ENCODE data around the gene ARHGAP5.

ARHGAP5 gene

DNA sequence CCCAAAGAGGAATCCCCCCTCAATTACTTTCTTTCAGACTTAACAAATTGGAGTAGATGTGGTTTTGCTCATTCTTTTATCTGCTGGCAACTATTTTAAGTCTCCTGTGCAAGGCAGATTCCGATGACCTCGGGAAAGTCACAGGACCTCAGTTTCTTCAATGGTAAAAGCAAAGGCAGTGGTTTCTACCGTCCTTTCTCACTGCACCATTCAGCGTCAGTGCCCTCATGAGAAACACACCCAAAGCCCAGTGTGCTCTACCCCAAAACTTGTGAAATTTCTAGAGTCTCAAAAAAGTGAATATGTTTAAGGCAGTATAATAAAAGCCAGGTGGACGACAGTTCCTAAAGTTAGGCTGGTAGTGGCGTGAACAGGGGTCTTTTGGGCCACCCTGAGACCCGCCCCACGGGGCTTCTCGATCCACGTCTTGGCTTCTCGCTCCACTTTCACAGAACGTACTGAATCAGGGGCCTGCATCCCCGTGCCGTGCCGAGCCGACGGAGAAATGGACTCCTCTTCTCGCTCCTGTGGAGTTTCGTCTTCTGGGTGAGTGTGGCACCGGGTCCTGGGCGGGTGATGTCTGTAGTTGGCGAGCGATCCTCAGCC, 1.3 kb upstream of the ARHGAP5 start:
- no peak for DNase-seq
- in situ Hi-C loops (cut with MboI; ENCODE audit: low pct_unique_long_range_greater_than_20kb, low sequenced_read_pairs): no loop called here

DNA sequence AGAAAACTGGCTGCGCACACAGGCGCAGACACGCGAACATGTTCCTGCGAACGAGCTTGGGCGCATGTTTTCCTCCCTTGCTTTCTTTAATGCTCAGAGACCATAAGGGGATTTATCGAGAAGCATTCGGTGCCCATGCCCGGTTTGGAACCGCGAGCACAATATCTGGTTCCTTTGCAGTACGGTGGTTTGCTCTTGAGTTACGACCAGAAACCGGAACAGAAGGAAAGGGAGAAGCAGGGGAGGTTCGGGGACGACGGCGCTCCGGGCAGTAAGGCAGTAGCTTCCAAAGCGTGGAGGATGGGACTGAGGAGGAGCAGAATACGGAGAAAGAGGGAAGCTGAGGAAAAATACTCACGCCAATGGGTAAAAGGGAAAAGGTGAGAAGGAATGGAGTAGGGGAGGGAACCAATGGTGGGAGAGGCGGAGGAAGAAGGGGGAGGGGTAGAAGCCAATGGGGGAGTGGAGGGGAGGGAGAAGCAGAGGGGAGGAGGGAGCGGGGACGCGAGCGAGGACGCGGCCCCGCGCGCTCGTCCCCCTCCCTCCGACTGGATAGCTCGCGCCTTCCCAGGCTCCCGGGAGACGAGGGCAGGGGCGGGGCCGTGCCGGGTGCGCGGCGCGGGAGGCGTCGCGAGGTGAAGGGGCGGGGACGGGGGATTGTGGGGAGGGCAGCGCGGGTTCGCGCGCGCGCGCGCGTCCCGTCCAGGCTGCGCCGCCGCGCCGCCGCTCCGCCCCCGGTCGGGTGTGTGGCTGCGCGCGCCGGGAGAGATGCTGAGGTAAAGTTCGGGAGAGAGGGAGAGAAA, 625 bp upstream of the ARHGAP5 start:
- peak; percentile 94 for DNase-seq
- in situ Hi-C loops (cut with MboI; ENCODE audit: low pct_unique_long_range_greater_than_20kb, low sequenced_read_pairs): no loop called here

DNA sequence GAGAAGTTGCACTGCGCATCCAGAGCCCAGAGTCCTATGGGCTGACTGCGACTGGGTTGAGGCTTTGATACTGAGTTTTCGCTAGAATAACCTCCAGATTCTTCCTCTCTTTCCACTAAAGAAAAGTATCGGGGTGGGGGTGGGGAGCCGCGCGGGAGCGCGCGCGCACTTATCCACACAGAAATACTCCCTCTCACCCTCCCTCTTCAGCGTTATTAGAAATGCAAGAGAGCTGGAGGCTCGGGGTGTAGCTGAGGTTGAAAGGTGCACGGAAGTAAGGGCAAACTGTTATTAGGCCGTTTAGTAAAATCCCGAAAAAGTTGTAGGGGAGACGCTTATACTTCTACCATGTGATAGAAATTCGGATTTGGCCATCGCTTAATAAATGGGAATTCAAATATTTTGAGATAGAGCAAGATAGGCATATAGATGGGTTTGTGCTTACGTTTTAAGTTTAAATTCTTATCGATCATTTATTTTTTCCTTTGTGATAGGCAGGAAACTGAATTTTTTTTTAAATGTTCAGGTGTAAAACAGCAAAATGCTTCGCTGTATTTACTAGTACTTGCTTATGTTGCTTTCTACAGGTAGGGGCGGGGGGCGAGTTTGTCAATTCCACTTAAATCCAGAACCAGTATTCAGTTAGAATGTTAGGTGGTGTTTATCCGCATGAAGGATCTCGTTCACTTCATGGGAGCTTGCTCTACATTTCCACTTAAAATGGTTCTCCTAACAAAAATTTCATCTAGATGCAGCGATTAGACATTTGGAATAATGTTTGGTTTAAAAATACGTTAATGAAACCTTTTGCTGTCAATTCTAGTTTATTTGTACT, 1.1 kb downstream of the ARHGAP5 start:
- DNase-seq: no peak
- in situ Hi-C loops (cut with MboI; ENCODE audit: low pct_unique_long_range_greater_than_20kb, low sequenced_read_pairs): no loop called here

DNA sequence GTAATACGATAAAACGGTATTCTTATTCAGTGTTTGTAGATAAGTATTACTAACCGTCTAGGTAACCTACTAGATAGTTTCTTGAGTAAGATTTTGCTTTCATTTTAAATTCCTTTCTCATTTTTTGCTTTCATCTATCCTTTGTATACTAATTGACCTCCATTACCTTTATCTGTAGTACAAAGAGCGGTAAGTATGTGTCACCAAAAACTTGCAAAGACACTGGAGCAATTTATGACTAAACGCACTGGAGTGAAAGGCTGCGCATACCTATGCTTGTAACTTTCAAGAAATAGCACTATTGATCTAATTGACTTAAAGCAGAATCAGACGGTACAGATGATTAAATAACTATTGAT, 1.7 kb downstream of the ARHGAP5 start:
- no peak for DNase-seq
- in situ Hi-C loops (cut with MboI; ENCODE audit: low pct_unique_long_range_greater_than_20kb, low sequenced_read_pairs): no loop called here

DNA sequence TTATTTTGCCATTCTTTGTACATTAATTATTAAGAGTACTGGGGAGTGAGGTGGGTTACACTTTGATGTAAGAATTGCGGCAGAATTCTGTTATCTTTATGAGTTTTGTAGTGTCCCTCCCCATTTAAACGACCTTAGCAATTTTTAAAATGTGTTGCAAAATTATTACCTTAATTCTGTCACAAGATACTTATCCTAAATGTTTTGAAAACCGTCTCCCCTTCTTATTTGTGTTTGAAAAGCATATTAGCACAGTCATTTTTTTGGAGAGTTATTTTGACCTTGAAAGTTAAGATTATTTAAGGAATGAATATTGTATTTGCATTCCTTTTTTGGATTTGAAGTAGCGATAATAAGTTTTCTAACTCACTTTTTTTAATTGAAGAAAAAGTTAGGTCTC, 2.2 kb downstream of the ARHGAP5 start:
- in situ Hi-C loops (cut with MboI; ENCODE audit: low pct_unique_long_range_greater_than_20kb, low sequenced_read_pairs): no loop called here
- DNase-seq: no peak

DNA sequence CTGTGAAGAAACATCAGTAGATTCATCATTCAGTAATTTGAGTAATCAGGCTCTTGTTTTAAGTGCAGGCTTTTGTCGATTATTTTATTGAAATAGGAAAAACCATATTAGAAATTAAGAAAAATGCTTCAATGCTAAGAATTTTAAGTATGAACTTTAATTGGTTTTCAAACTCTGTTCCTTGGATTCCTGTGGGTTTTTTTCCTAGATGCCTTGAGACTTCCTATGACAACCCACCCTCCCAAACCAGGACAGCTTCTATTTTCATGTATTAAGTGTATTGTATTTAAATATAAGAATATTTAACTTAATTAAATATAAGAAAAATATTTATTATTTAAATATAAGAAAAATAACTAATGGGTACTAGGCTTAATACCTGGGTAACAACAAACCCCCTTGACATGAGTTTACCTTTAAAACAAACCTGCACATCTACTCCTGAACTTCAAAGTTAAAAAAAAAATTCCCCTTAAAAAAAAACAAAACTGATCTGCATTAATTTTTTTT, 3.0 kb downstream of the ARHGAP5 start:
- DNase-seq: no peak
- in situ Hi-C loops (cut with MboI; ENCODE audit: low pct_unique_long_range_greater_than_20kb, low sequenced_read_pairs): no loop called here

DNA sequence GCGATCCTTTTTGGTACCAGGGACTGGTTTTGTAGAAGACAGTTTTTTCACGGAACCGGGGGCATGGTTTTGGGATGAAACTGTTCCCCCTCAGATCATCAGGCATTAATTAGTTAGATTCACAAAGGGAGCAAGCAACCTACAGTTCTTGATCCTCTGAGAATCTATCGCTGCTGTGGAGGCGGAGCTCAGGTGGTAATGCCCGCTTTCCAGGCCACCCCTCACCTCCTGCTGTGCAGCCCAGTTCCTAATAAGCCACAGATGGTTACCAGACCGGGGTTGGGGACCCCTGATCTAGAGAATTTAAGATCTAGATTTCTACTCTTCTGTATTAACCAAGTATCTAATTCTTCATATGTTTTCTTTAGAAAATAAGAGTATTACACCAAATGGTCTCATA, 4.8 kb downstream of the ARHGAP5 start:
- in situ Hi-C loops (cut with MboI; ENCODE audit: low pct_unique_long_range_greater_than_20kb, low sequenced_read_pairs): no loop called here
- DNase-seq: no peak

DNA sequence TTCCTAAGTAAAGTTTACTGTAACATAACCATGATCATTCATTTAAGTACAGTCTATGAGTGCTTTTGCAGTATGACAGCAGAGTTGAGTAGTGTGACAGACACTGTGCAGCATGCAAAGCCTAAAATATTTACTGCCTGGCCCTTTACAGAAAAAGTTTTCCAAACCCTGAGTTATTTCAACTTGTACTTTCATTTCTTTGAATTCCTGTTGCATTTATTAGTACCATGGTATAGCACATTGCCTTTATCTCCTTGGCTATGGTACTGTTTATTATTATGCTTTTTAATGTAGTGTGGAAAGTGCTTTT, 6.2 kb downstream of the ARHGAP5 start:
- in situ Hi-C loops (cut with MboI; ENCODE audit: low pct_unique_long_range_greater_than_20kb, low sequenced_read_pairs): no loop called here

DNA sequence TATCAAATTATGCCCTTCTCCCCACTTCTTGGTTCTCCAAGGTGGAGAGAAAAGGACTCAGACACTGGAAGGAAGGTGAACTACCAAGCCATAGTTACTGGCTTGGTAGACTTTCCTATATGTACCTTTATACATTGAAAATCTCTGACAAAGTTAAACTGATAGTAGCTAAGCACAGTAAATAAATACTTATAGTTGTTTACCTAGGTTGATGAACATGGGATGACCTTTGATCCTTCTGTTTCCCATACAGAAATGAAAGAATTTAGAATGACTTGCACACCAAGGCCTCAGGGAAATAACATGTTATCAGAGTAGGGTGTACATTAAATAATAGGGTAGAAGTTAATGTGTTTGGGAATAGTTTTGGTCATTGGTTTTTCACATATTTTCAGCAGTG, 6.7 kb downstream of the ARHGAP5 start:
- DNase-seq: no peak
- in situ Hi-C loops (cut with MboI; ENCODE audit: low pct_unique_long_range_greater_than_20kb, low sequenced_read_pairs): no loop called here

More for the DNA sequence above, 6.2 kb downstream of the ARHGAP5 start:
- DNase-seq: no peak

DNA sequence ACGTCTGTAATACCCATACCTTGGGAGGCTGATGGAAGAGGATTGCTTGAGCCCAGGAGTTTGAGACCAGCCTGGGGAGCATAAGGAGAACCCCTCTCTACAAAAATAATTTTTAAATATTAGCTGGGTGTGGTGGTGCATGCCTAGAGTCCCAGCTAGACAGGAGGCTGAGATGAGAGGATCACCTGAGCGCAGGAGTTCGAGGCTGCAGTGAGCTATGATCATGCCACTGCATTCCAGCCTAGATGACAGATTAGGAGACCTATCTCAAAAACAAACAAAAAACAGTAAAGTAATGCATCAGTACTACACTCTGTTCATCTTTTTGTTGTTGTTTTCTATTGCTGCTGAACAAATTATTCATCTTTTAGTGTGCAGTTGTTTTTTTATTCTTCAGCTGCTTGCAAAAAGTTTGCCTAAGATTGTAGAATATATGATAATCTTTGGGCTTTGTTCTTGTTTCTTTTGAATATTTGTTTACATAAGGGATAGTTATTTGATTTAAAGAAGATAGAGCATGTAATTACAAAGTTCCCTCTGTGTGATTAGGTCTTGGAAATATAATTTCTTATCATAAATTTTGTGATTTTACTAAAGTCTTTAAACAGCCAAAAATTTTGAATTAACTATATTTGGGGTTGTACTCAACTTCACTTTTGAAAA, 8.2 kb downstream of the ARHGAP5 start:
- DNase-seq: no peak
- in situ Hi-C loops (cut with MboI; ENCODE audit: low pct_unique_long_range_greater_than_20kb, low sequenced_read_pairs): no loop called here

DNA sequence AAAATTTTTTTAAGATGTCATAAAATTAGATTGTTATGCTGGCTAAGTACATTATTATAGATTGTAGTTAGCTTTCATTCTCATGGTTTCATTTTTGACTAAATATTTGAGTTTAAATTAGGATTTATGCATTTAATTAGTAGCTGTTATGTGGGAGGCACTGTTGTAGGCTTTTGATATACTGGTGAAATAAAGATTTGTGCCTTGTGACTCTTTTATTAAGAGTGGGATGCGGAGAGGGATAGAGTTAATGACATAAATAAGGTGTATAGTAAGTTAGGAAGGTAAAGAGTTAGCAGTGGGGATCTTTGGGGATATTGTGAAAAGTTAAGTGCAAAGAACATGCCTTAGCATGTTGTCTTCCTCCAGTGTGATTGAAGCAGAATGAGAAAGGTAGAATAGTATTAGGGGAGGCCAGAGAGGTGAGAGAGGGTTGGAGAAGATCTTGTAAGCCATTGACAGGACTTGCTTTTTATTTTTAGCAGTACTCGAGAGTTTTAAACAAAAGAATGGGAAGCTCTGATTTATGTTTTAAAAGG, 8.8 kb downstream of the ARHGAP5 start:
- DNase-seq: no peak
- in situ Hi-C loops (cut with MboI; ENCODE audit: low pct_unique_long_range_greater_than_20kb, low sequenced_read_pairs): no loop called here

DNA sequence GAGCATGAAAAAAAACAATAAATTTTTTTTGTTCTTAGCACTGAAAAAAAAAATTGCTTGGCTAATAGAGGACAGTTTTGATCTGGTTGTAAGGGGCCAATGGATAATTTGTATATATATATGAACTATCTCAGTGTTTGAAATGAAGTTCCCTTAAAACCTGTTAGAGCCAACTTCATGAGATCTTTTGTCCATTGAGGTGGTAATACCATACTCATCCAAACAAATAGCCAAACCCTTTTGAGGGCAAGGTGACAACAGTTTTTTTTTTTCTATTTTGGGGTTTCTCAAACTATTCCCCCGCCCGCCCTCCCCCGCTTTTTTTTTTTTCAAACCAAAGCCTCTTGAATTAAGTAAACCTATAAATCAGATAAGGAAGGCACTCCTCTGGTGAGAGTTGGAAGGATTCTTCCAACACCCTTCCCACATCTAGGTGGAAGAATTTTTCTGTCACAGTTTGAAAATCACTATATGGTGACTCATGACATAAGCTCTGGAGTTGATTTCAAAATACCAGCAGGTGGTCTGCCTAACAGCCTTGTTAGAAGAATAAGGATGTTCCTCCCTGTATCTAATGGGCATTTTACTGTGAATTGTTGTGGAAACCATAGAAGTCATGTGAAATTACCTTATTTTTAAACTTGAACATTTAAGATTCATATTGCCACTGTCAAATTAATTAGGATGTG, 10.2 kb downstream of the ARHGAP5 start:
- DNase-seq: no peak
- in situ Hi-C loops (cut with MboI; ENCODE audit: low pct_unique_long_range_greater_than_20kb, low sequenced_read_pairs): no loop called here

DNA sequence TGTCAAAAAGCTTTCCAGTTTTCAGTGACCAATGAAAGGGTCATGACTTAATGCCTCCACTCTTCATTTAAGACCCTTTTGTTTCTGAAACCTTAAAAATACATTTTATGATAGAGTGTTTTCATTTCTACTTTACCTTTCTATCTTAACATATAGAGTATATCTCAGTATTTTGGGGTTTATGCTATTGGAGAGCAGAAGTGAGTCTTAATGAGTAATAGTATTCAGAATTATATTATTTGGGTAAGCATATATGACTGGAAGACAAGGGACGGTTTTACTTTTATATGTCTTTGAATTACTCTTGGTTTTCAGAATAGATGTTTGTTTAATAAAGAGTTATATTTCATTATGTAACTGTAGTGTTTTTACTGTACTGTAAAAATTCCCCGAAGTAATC, 10.8 kb downstream of the ARHGAP5 start:
- in situ Hi-C loops (cut with MboI; ENCODE audit: low pct_unique_long_range_greater_than_20kb, low sequenced_read_pairs): no loop called here
- no peak for DNase-seq

DNA sequence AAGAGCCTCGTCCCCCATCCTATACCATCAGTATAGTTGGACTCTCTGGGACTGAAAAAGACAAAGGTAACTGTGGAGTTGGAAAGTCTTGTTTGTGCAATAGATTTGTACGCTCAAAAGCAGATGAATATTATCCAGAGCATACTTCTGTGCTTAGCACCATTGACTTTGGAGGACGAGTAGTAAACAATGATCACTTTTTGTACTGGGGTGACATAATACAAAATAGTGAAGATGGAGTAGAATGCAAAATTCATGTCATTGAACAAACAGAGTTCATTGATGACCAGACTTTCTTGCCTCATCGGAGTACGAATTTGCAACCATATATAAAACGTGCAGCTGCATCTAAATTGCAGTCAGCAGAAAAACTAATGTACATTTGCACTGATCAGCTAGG, 13.6 kb downstream of the ARHGAP5 start:
- DNase-seq: no peak
- in situ Hi-C loops (cut with MboI; ENCODE audit: low pct_unique_long_range_greater_than_20kb, low sequenced_read_pairs): no loop called here

DNA sequence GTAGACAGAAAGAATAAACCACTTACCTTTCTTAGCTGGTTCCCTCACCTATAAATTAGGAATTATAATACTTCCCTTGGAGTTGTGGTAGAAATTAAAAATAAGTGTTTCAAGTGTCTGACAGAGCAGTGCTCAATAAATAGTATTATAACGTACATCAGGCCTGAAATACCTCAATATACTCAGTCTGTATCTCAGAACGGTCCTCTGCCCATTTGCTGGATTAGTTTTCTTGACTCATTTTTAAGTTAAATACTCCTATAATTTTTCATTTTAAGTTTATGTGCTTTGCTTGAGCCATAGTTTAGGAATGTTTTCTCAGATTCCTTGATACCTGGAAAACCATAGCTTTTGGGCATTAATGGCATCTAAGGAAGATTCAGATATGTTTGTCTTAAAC, 22.4 kb downstream of the ARHGAP5 start:
- DNase-seq: no peak
- in situ Hi-C loops (cut with MboI; ENCODE audit: low pct_unique_long_range_greater_than_20kb, low sequenced_read_pairs): no loop called here

DNA sequence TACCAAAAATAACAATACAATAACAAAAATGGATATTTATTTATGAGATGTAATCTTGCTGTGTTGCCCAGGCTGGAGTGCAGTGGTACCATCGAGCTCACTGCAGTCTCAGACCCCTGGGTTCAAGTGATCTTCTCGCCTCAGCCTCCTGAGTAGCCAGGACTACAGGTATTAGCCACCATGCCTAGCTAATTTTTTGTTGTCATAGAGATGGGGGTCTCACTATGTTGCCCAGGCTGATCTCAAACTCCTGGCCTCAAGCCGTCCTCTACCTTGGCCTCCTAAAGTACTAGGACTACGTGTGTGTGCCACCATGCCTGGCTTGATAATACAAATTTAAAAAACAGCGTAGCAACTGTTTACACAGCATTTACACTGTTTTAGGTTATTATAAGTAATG, 23.1 kb downstream of the ARHGAP5 start:
- no peak for DNase-seq
- in situ Hi-C loops (cut with MboI; ENCODE audit: low pct_unique_long_range_greater_than_20kb, low sequenced_read_pairs): no loop called here

DNA sequence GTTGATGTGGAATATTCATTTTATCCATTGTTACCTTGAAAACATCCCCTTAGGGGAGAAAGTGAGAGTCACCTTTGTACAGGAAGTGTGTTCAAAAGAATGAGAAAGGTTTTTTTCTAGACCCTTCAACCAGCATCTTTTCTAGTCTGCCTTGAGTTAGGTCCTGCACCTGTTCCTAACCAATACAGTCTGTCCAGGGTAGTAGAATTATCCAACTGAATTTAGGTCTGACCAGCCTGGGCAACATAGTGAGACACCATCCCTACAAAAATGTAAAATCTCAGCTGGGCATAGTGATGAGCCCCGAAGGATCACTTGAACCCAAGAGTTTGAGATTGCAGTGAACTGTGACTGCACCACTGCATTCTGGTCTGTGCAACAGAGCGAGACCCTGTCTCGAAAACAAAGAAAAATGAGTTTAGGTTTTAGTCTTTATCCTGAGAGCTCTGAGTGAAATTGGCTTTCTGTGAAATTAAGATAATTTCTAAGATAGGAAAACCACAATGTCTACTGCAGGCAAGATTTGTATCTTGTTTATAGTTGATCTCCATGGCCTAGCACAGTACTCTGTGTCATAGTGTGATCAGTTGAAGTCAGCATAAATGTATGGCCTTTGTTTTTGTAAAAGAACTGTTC, 25.2 kb downstream of the ARHGAP5 start:
- peak; percentile 64 for DNase-seq
- in situ Hi-C loops (cut with MboI; ENCODE audit: low pct_unique_long_range_greater_than_20kb, low sequenced_read_pairs): no loop called here

DNA sequence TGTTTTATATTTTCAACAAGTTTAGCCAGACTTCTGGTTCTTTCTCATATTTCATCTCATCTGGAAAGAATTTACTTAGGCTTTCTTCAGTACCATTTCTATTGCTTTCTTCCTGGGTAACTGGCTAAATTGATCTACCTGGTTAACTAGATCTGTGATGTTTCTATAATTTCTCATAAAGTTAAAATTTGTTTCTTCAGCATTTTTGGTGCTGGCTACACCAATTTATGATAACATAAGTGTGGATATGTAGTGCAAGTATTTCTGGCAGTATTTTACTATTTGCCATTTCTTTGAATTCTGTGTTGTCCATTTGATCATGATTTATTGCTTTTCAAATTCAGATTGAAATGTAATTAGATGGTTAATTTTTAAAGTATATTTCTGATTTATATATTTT, 25.9 kb downstream of the ARHGAP5 start:
- DNase-seq: no peak
- in situ Hi-C loops (cut with MboI; ENCODE audit: low pct_unique_long_range_greater_than_20kb, low sequenced_read_pairs): no loop called here

DNA sequence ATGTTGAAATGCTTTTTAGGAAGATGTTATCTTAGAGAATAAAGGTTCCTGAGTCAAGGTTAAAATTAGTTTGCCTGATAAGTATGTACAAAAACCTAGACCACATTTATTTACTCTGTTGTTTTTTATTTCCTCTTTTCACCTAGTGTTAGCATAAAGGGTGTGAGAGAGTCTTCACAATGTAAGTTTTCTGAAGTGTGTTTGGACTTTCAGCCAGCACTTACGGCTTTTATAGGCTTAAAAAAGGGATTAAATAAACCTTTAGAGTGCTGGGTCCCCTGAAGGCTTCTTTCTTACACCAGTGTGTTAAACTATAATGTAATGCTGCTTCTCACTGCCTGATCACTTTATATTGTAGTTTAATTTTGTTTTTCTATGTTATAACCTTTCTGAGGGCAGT, 27.2 kb downstream of the ARHGAP5 start:
- DNase-seq: no peak
- in situ Hi-C loops (cut with MboI; ENCODE audit: low pct_unique_long_range_greater_than_20kb, low sequenced_read_pairs): no loop called here

Measured in KBM-7 (cell line).